A673 (cell line): ENCODE results near the gene MS4A10.

ENCODE experiments used
- CTCF ChIP-seq: fragments of 300-800, 200-600 bp; sonication (generic); conservative IDR thresholded peaks from 2 replicates; pipeline ENCODE4 v1.5.1; 2017; ENCODE audit warnings: low read depth, mild to moderate bottlenecking, antibody characterized with exemption, low read length, moderate library complexity, mixed read lengths
- EZH2 ChIP-seq: fragments of 200-600 bp; sonication (generic); IDR thresholded peaks from 2 replicates; pipeline ENCODE4 v1.6.1; 2017; ENCODE audit warnings: borderline replicate concordance, low read depth, mild to moderate bottlenecking, mixed read lengths, antibody characterized with exemption, low read length; ENCODE audit not compliant: poor library complexity, severe bottlenecking

GRCh38 chr11:60798631-60799030 lies 13.5 kb downstream of the MS4A10 start:
- no peak for TF ChIP-seq CTCF
- no peak for TF ChIP-seq EZH2
